Measurements from ENCODE around the gene BAIAP3. TPM values are rescaled to one million over a fixed set of nuclear protein-coding genes. Genes with fewer than 3 reads are reported as not detected.

Gene BAIAP3
- total and polyA plus RNA-seq, 2 of the 8 experiments (the other 6 are each of a cell fraction or from before 2014, with no cell fraction given), result 2.9 to 6.8 TPM

- TF ChIP-seq CHD7 (IDR thresholded peaks at IDR 0.05; ENCODE audit: insufficient replicate concordance, low read length) (no peak), EZH2 (IDR thresholded peaks at IDR 0.05; ENCODE audit: low read depth, low read length, severe bottlenecking) (no peak), SP2 (IDR thresholded peaks at IDR 0.05; ENCODE audit: low read length) (peak; percentile 31; the same call in 1 of the 2 replicates), ATF3 (IDR thresholded peaks at IDR 0.05; ENCODE audit: insufficient read depth, low read depth, low read length) (0 out of 2 replicates have a peak, but pooled peaks have one; percentile 25), E2F6 (IDR thresholded peaks at IDR 0.05) (no peak), CHD1 (IDR thresholded peaks at IDR 0.05; ENCODE audit: low read depth, low read length) (no peak), RNF2 (IDR thresholded peaks at IDR 0.05; ENCODE audit: borderline replicate concordance, low read depth, low read length, missing control alignments, poor library complexity, severe bottlenecking) (no peak)
Measured at GRCh38 chr16:1308977-1309885, 24.2 kb upstream of the BAIAP3 start, which contains the start of gene UBE2I (continued).
